ENCODE results near the gene THUMPD3.

Gene THUMPD3

GRCh38 chr3:9414826-9415225 lies 52.0 kb downstream of the THUMPD3 start:
- DNase-seq (ENCODE audit: extremely low spot score, insufficient read length, low read depth) (no peak), FAIRE-seq (no peak)

GRCh38 chr3:9415485-9416138 lies 52.8 kb downstream of the THUMPD3 start:
- DNase-seq (ENCODE audit: extremely low spot score, insufficient read length, low read depth) (no peak), FAIRE-seq (no peak)

DNA sequence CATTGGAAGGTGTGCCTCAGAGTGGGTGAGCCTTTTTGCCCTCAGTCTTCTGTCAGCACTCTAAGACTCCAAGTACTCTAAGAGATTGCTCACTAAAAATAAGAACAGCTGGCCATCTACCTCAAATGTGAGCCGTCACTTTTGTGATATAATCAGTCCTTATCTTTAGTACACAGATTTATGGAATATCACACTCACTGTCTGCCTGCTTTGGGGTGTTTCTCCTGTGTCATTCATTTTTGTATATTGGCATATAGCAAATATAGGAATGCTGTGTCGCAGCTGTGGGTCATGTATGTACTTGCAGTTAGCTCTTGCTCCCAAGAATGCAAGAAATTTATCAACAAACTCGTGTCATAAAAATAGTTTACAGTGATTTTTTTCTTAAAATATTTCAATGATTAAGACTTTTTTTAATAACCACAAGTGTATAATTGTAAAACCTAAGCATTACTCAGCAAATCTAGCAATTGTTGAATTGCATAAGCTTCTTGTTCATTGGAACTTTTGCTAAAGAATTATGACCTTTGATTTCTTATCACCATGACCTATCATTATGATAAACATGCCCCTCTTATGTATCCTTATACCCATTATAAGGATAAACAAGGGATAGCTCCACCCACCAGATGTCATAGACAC lies 53.4 kb downstream of the THUMPD3 start:
- FAIRE-seq (no peak), DNase-seq (ENCODE audit: extremely low spot score, insufficient read length, low read depth) (no peak)

DNA sequence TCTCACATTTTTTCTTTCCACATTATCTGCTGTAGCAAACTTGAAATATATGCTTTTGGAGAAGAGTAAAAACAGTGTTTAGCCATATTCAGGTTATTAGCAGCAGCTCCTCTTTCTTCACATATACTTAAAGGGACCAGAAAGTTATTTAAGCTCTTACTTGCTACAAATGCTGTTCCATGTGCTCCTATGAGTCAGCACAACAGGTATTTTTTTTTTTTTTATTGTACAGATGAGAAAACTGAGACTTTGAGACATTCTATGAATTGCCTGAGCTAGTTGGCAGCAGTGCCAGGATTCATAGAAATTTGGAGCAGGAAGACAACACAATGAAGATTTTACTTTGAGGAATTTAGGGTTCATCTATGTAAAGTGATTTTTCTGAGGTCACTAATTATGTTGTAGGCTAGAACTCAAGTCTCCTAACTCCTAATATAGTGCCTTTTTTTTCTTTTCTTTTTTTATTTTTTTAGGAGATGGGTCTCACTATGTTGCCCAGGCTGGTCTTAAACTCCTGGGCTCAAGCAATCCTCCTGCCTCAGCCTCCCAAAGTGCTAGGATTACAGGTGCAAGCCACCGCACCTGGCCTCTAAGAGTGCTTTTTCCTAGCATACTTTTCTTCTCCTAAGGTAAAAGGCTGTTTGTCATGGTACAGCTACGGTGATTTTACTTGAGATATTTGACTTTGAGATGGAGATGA lies 58.1 kb downstream of the THUMPD3 start:
- DNase-seq (ENCODE audit: extremely low spot score, insufficient read length, low read depth), result no peak
- no peak for FAIRE-seq

GRCh38 chr3:9422712-9423424 lies 60.0 kb downstream of the THUMPD3 start:
- FAIRE-seq, result no peak
- DNase-seq (ENCODE audit: extremely low spot score, insufficient read length, low read depth), result no peak

GRCh38 chr3:9428411-9428810 lies 65.6 kb downstream of the THUMPD3 start:
- DNase-seq (ENCODE audit: extremely low spot score, insufficient read length, low read depth) (no peak), FAIRE-seq (no peak)

- FAIRE-seq (no peak), DNase-seq (ENCODE audit: extremely low spot score, insufficient read length, low read depth) (no peak)
These were observed 67.9 kb downstream of the THUMPD3 start for GRCh38 chr3:9430733-9431132.

GRCh38 chr3:9433627-9434521 lies 71.0 kb downstream of the THUMPD3 start:
- DNase-seq (ENCODE audit: extremely low spot score, insufficient read length, low read depth), result no peak
- FAIRE-seq, result no peak

DNA sequence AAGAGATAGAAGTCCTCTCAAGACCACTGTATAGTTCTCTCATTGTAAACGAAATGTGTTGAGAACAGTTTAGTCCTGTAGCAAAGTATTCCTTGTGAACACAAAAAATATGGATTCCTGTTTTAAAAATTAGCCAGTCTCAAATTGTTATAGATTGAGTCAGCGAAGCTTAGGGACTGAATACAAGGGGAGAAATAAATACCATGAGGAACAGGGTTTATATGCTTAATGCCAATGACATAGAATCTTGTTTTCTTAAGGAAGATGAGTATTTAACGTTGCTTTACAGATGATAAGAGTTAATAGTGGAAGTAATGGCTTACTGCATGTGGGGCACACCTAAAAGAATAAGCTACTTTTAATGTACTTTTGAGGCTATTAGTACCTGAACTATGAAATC lies 72.5 kb downstream of the THUMPD3 start:
- FAIRE-seq, result no peak
- DNase-seq (ENCODE audit: extremely low spot score, insufficient read length, low read depth), result no peak
